ENCODE results near the gene ARHGAP4.

ARHGAP4 gene

DNA sequence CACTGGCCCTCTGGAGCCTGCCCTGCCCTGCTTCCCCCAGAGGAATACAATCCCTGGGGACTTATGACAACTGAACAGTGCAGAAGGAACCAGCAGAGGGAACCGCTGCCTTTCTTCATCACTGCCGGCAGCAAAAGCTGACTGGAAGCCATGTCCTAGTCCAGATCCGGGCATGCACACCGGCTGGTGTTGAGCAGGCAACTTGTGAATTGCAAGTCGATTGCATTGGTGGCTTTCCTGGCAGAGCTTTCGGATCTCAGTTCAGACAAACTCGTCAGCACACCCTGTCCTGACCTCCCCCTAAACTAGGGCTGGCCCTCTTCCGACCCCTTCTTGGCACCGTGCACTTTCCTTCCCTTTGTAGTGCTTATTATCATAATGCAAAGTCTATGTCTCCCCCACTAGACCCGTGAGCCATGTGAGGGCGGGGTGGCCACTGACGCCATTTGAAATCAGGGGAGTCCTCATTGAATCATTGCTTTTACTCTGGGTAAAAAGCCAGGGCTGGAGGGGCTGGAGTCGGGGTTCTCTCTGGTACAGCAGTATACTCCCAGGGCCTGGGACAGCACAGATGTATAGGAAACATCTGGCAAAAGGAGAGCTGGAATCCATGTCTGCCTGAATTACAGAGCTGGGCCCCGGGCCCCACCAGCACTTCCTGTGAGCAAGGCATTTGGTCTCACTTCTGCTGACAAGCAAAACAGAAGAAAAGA lies 1.8 kb downstream of the ARHGAP4 start:
- peak; percentile 39 for DNase-seq

- DNase-seq: no peak
Observed at GRCh38 chrX:153922932-153923857, 2.9 kb downstream of the ARHGAP4 start.

- DNase-seq: no peak
Observed at GRCh38 chrX:153921511-153922446, 4.3 kb downstream of the ARHGAP4 start.

GRCh38 chrX:153921070-153921469 lies 5.0 kb downstream of the ARHGAP4 start:
- DNase-seq: no peak

DNA sequence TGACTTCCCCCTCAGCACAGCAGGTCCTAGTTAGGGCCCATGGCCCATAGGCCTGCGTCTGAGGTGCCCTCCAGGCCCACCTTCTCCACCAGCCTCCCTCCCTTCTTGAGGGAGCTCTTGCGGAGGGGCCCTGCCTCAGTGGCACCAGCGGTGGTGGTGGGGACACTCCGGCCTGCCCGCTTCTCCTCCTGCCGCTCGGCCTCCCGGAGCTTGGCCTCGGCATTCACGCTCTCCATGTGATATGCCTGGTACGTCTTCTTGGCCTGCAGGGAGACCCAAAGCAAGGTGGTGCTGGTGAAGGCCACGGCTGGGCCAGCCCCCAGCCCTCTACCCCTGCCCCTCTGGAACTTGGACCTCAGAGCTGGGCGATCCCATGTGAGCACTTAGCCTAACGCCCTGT lies 5.5 kb downstream of the ARHGAP4 start:
- DNase-seq: no peak

DNA sequence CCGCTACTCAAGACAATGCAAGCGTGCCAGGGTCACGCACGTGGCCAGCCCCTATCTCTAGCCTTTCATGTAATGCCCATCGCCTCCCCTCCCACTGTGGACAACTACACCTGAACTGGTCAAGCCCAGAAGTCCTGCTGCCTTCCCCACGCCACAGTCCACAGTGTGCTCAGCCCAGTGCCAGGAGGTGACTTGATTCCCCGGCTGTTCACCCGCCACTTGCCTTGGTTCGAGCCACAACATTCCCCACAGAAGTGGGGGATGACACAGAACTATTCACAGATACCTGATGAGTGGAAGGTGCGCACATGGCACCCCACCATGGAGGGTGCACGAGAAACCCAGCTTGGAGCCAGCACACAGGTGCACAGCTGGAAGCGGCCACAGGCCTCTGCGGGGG lies 6.8 kb downstream of the ARHGAP4 start:
- DNase-seq: no peak

- no peak for DNase-seq
Observed at GRCh38 chrX:153917869-153918268, 8.2 kb downstream of the ARHGAP4 start.

DNA sequence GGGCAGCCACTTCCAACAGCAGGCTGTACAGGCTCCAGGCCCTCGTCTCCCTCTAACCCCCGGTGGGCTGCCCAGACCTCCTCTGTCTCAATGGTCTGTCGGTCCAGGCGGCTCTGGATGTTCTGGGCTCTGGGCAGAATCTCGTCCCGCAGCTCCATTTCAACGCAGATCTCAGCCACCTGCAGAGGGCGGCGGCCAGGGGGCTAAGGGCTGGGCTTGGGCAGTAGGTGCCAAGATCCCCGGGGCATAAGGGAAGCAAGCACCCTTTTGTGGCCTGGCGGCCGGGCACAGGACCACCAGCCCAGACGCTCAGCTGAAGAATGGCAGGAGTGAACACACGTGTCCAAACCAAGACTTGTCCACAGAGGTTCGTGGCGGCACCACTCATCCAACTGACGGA lies 12.4 kb downstream of the ARHGAP4 start:
- no peak for DNase-seq

DNA sequence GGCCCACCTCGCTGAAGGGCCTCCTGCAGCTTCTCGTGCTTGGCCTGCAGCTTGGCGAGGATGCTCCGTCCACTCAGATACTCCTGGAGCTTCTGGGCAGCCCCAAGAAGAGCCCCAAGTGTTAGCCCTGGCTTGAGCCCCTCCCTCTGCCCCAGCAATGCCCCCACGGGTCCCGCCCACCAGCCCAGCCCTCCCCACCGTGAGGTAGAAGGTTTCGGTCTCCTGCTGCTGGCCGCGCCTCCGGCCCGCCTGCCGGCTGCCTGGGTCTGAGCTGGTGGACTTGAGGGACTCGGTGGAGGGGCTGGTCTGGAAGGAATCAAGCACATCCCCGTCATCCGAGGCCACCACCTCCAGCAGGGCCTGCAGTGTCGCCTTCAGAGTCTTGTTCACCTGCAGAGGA lies 12.9 kb downstream of the ARHGAP4 start:
- no peak for DNase-seq

DNA sequence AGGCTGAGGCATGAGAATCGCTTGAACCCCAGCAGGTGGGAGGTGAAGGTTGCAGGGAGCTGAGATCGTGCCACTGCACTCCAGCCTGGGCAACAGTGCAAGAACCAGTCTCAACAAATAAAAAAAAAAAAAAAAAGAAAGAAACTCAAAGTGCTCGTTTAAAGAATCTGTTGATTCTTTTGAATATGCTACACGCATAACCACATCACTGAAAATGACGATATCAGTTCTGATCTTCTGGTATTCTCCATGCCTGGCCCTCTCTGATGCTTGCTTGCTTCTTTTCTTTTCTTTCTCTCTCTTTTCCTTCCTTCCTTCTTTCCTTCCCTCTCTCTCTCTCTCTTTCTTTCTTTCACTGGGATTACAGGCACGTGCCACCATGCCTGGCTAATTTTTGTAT lies 14.3 kb downstream of the ARHGAP4 start:
- no peak for DNase-seq

- no peak for DNase-seq
Observed at GRCh38 chrX:153910446-153910845, 15.6 kb downstream of the ARHGAP4 start.

DNA sequence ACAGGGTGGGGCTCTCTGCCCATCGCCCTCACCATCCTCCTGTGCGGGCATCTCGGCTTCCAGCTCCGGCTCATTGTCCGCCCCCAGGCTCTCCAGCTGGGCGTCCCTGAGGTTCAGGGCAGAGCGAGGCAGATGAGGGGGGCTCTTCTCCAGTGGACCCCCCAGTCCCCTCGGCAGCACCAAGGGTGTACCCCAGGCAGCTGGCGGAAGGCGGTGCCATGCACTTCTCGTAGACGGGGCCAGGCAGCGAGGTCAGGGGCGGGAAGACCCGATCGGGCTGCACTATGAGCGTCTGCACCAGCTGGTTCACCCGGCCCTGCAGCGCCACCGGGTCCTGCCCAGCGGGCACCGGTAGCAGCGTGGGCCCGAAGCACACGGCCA lies 16.1 kb downstream of the ARHGAP4 start:
- DNase-seq: no peak

- no peak for DNase-seq
Observed at GRCh38 chrX:153909024-153909979, 16.8 kb downstream of the ARHGAP4 start.

- no peak for DNase-seq
Observed at GRCh38 chrX:153908219-153908860, 17.7 kb downstream of the ARHGAP4 start.

GRCh38 chrX:153907456-153907855 lies 18.6 kb downstream of the ARHGAP4 start:
- DNase-seq: no peak

- no peak for DNase-seq
Observed at GRCh38 chrX:153906126-153906917, 19.7 kb downstream of the ARHGAP4 start.

- no peak for DNase-seq
Observed at GRCh38 chrX:153905481-153906095, 20.5 kb downstream of the ARHGAP4 start.

- DNase-seq: no peak
Observed at GRCh38 chrX:153903991-153904957, 21.8 kb downstream of the ARHGAP4 start, which contains the start of gene AVPR2. Gene AVPR2 (plus strand): TSS chrX:153904673. CDS start chrX:153905146, 473 bp downstream.
